Gastrocnemius medialis (tissue), 4 donors: ENCODE results near the gene HSPA12B. TPM values are rescaled to one million over a fixed set of nuclear protein-coding genes. Genes with fewer than 3 reads are reported as not detected.

Experiments used
- ATAC-seq, 2 donors: fragments of 150-250 bp; one replicate each; pipeline ENCODE4 v1.9.1; 2016
- DNase-seq, 2 donors: peaks; one replicate each; pipeline ENCODE4 v3.0.0-alpha.2; 2019
- H3K27ac ChIP-seq, 4 donors: fragments of 200-600 bp; sonication (generic); 1 replicate in 1 of 4; 2 replicates in 3 of 4; pipeline ENCODE4 v1.5.1; 2016 to 2018; ENCODE audit warnings: mild to moderate bottlenecking in 2 of 4, moderate library complexity in 1 of 4
- H3K27me3 ChIP-seq, 3 donors: fragments of 200-600 bp; sonication (generic) in 2 of 3; 1 replicate in 1 of 3; 2 replicates in 2 of 3; pipeline versions ENCODE4 v1.5.1 to v1.6.0; 2016 to 2019; ENCODE audit warnings: mild to moderate bottlenecking in 1 of 3, moderate library complexity in 1 of 3
- H3K36me3 ChIP-seq, 2 donors: fragments of 200-600 bp; sonication (generic) in 1 of 2; one replicate each; pipeline ENCODE4 v1.5.1; 2017 to 2018
- H3K4me1 ChIP-seq, 2 donors: fragments of 200-600 bp; sonication (generic) in 1 of 2; one replicate each; pipeline ENCODE4 v1.5.1; 2016 to 2017; ENCODE audit warnings: mild to moderate bottlenecking in 2 of 2
- H3K4me3 ChIP-seq, 4 donors: fragments of 200-600 bp; sonication (generic) in 3 of 4; 1 replicate in 1 of 4; 2 replicates in 3 of 4; pipeline ENCODE4 v1.5.1; 2016 to 2019; ENCODE audit warnings: mild to moderate bottlenecking in 2 of 4
- H3K9me3 ChIP-seq, 3 donors: fragments of 200-600 bp; sonication (generic) in 2 of 3; 1 replicate in 1 of 3; 2 replicates in 2 of 3; pipeline ENCODE4 v1.5.1; 2016 to 2019
- CTCF ChIP-seq, 5 experiments: fragments of 450-650 bp in 3 of 5; fragments of 200-600 bp in 2 of 5; sonication (generic) in 2 of 5; IDR thresholded peaks in 4 of 5; conservative IDR thresholded peaks in 1 of 5; 1 replicate in 4 of 5; 2 replicates in 1 of 5; pipeline ENCODE4 v1.5.1; 2016 to 2019; ENCODE audit warnings: antibody characterized with exemption in 5 of 5, mild to moderate bottlenecking in 3 of 5, moderate library complexity in 3 of 5
- POLR2A ChIP-seq, 2 donors: fragments of 450-650 bp; IDR thresholded peaks; one replicate each; pipeline ENCODE4 v1.6.1; 2017; ENCODE audit warnings: antibody characterized with exemption in 2 of 2, mild to moderate bottlenecking in 2 of 2, moderate library complexity in 2 of 2
- in situ Hi-C, 4 donors: fragments of 200-750 bp; cut with MboI; loops; one replicate each; pipeline versions ENCODE4 v1.15.0 to v1.8.0; 2017; ENCODE audit warnings: low sequenced_read_pairs in 4 of 4
- intact Hi-C: fragments of 100-400 bp; cut with DNase I; formaldehyde crosslinking; loops from one replicate; pipeline ENCODE4 v1.15.1; 2023; ENCODE audit warnings: low total_unique reads
- total RNA-seq, 4 donors: library from RNA; depleted of rRNA; stranded (reverse); fragments of >200 nt; gene quantifications; one replicate each; pipeline versions ENCODE4 v1.1.0 to v1.2.3, GENCODE V29; 2016

Gene HSPA12B
- total RNA-seq, 4 donors from 2014 or later, result 3.7 to 8.5 (median 5.8) TPM

DNA sequence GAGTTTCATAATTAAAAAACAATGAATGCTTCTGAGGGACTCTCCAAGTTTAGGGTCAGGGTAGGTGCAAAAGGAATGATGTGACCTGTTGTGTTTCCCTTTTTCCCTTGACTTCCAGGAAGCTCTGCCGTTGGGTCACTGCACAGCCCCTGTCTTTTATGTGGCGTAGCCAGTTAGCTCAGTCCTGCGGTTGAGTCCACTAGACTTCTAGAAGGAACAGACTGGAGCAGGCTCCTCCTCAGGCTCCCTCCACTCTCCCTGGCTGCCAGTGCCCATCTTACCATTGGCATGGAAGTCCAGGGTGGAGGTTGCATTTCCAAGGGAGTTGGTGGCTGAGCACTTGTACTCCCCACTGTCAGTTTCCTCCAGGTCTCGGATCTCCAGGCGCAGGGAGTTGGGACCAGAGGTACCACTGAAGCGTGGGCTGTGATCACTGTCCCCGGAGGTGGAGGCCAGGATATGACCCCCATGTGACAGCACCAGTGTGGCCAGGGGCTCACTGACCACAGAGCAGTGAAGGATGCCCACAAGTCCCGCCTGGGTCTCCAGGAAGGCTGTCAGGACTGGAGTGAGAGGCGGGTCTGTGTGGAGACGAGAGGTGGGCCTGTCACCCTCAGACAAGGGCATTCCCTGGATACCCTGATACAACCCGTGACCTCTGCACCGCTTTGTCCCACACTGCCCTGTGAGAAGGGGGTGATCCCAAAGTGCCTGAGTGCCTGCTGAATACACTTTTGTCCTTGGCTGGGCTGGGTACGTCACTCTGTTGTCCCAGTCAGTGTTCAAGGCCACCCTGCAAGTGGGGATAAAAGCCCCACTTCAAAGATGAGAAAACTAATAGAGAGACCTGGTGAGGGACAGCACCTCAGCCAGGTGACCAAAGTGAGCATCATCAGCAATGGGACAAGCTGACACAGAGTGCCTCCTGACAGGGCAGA, 31.2 kb upstream of the HSPA12B start:
- no peak for TF ChIP-seq POLR2A (IDR thresholded peaks at IDR 0.05)
- TF ChIP-seq CTCF (IDR thresholded peaks at IDR 0.05 in 4 of 5, conservative IDR thresholded peaks at IDR 0.05 in 1 of 5), result no peak
- H3K27me3 ChIP-seq, result no peaks in the 10 kb centered on the region
- in situ Hi-C loops (no loop called here), intact Hi-C loops (no loop called here)
- DNase-seq (no peak), ATAC-seq (no peak)
- peaks cover 0 to 1% (median 0%) of the 10 kb centered on the region in 3 donors for H3K9me3 ChIP-seq
- H3K4me1 ChIP-seq, result no peaks in the 10 kb centered on the region
- no peak overlapping the region for H3K4me3 ChIP-seq
- H3K36me3 ChIP-seq, result no peaks in the 10 kb centered on the region
- no peak overlapping the region for H3K27ac ChIP-seq

DNA sequence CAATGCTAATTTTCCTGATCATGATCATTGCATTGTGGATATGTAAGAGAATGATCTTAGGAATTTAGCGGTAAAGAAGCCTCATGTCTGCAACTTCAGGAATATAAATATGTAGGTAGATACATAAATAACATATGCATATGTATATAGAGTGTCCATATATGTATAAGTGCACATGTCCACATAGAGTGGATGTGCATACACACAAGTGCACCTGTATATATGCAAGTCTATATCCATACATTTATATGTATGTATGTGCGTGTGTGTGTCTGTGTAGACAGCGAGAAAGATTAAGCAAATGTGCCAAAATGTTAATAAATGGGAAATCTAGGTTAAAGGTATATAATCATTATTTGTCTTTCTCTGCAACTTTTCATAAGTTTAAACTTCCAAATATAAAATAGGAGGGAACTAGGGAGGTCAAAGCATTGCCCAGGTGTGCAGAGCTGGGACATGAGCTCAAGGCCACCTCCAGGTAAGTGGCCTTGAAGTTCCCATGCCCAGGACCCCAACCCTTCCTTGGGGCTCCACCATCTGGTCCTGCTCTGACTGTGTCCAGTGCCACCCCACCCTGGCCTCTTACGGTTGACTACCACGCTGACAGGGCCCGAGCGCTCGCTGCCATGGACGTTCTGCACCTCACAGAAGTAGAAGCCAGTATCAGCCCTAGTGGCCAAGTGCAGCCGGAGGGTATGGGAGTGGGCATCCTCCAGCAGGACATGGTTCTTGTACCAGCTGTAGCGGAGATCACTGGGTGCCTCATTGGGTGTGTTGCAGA, 29.7 kb upstream of the HSPA12B start:
- no peaks in the 10 kb centered on the region for H3K27me3 ChIP-seq
- H3K36me3 ChIP-seq, result no peaks in the 10 kb centered on the region
- TF ChIP-seq POLR2A (IDR thresholded peaks at IDR 0.05) (no peak), CTCF (IDR thresholded peaks at IDR 0.05 in 4 of 5, conservative IDR thresholded peaks at IDR 0.05 in 1 of 5) (no peak)
- DNase-seq (no peak), ATAC-seq (no peak)
- in situ Hi-C loops, result no loop called here
- H3K4me1 ChIP-seq, result peaks cover 5 to 11% of the 10 kb centered on the region in 2 donors
- H3K4me3 ChIP-seq, result no peak overlapping the region
- intact Hi-C loops, result no loop called here
- no peaks in the 10 kb centered on the region for H3K9me3 ChIP-seq
- H3K27ac ChIP-seq, result no peak overlapping the region

- no peak for TF ChIP-seq POLR2A (IDR thresholded peaks at IDR 0.05)
- TF ChIP-seq CTCF (IDR thresholded peaks at IDR 0.05 in 4 of 5, conservative IDR thresholded peaks at IDR 0.05 in 1 of 5), result no peak
- Histone ChIP-seq H3K9me3 (no peaks in the 10 kb centered on the region), H3K27me3 (no peaks in the 10 kb centered on the region), H3K36me3 (no peaks in the 10 kb centered on the region), H3K4me3 (no peak overlapping the region), H3K27ac (no peak overlapping the region), H3K4me1 (peaks cover 5 to 13% of the 10 kb centered on the region in 2 donors)
- in situ Hi-C loops, result no loop called here
- intact Hi-C loops, result no loop called here
- DNase-seq (no peak), ATAC-seq (no peak)
These were observed 28.4 kb upstream of the HSPA12B start for GRCh38 chr20:3704087-3704486.

DNA sequence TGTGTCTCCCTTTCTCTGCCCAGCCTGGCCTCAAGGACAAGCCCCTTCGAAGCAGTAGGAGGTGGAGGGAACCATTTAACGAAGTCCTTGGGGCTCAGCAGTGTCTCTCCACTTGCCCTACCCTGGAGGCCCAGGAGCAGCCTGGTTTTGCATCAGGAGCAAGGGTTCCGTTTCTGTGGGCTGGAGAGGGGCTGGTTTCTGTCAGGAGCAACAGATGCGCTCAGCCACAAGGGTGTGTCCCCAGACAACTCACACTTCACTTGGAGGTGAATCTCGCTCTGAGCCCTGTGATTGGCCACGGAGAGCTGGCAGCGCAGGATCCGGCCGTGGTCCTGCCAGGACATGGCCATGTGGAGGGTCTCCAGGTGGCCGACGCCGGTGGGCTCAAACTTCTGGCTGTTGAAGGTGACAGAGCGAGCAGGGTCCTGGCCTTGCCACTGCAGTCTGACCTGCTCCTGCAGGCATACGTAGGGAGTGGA, 27.0 kb upstream of the HSPA12B start:
- no peaks in the 10 kb centered on the region for H3K27me3 ChIP-seq
- intact Hi-C loops (no loop called here), in situ Hi-C loops (no loop called here)
- ATAC-seq (no peak), DNase-seq (no peak)
- H3K36me3 ChIP-seq, result no peaks in the 10 kb centered on the region
- H3K9me3 ChIP-seq, result no peaks in the 10 kb centered on the region
- H3K4me1 ChIP-seq, result peaks cover 5 to 13% of the 10 kb centered on the region in 2 donors
- no peak overlapping the region for H3K4me3 ChIP-seq
- no peak for TF ChIP-seq CTCF (IDR thresholded peaks at IDR 0.05 in 4 of 5, conservative IDR thresholded peaks at IDR 0.05 in 1 of 5)
- no peak for TF ChIP-seq POLR2A (IDR thresholded peaks at IDR 0.05)
- H3K27ac ChIP-seq, result no peak overlapping the region
